Neuronal stem cell (in vitro differentiated cells): ENCODE results near the gene CASKIN2.
A peak's percentile ranks its signal among the peaks of the same experiment; 100 is the strongest.

Experiments used
- DNase-seq: peaks from one replicate; pipeline ENCODE4 v3.0.0-alpha.2; 2013; ENCODE audit warnings: low spot score
- H2AFZ ChIP-seq: one replicate; pipeline ENCODE4 v1.6.1; 2013; ENCODE audit warnings: mild to moderate bottlenecking, low read length, inconsistent platforms
- H2AK5ac ChIP-seq: 2 replicates; pipeline ENCODE4 v1.6.1; 2013; ENCODE audit warnings: low read depth, mild to moderate bottlenecking, inconsistent platforms, low read length, moderate library complexity, mixed read lengths
- H2BK120ac ChIP-seq: 2 replicates; pipeline ENCODE4 v1.6.1; 2013; ENCODE audit warnings: low read depth, mild to moderate bottlenecking, inconsistent platforms, low read length, moderate library complexity, mixed read lengths
- H2BK12ac ChIP-seq: one replicate; pipeline ENCODE4 v1.6.1; 2013; ENCODE audit warnings: low read length, inconsistent platforms
- H2BK15ac ChIP-seq: 2 replicates; pipeline ENCODE4 v1.6.1; 2013; ENCODE audit warnings: mild to moderate bottlenecking, low read length, inconsistent platforms, mixed read lengths
- H2BK5ac ChIP-seq: one replicate; pipeline ENCODE4 v1.6.1; 2013; ENCODE audit warnings: inconsistent platforms, mild to moderate bottlenecking, low read length, moderate library complexity
- H3K14ac ChIP-seq: one replicate; pipeline ENCODE4 v1.6.1; 2013; ENCODE audit warnings: low read length, inconsistent platforms
- H3K18ac ChIP-seq: 2 replicates; pipeline ENCODE4 v1.6.1; 2013; ENCODE audit warnings: low read length, inconsistent platforms
- H3K23ac ChIP-seq: 2 replicates; pipeline ENCODE4 v1.6.1; 2013; ENCODE audit warnings: low read depth, mild to moderate bottlenecking, mixed read lengths, low read length, inconsistent platforms; ENCODE audit not compliant: poor library complexity
- H3K27ac ChIP-seq: replicated peaks from 3 replicates; pipeline ENCODE4 v1.5.1; 2013; ENCODE audit warnings: low read length, inconsistent platforms
- H3K27me3 ChIP-seq, 3 experiments: 2 replicates each; pipeline ENCODE4 v1.6.1; 2013; ENCODE audit warnings: low read length in 3 of 3, mild to moderate bottlenecking in 2 of 3, inconsistent platforms in 1 of 3, low read depth in 1 of 3, mixed read lengths in 1 of 3, moderate library complexity in 1 of 3; ENCODE audit not compliant: control insufficient read depth in 3 of 3, insufficient read depth in 3 of 3
- H3K36me3 ChIP-seq, 2 donors: replicated peaks in 1 of 2; 2 replicates each; pipeline ENCODE4 v1.6.1; 2013; ENCODE audit warnings: low read length in 2 of 2; ENCODE audit not compliant: control insufficient read depth in 2 of 2, insufficient read depth in 2 of 2
- H3K4ac ChIP-seq: 2 replicates; pipeline ENCODE4 v1.6.1; 2013; ENCODE audit warnings: inconsistent platforms, mild to moderate bottlenecking, low read length, moderate library complexity
- H3K4me1 ChIP-seq, 2 donors: 1 replicate in 1 of 2; 2 replicates in 1 of 2; pipeline ENCODE4 v1.6.1; 2013; ENCODE audit warnings: low read length in 2 of 2, low read depth in 1 of 2; ENCODE audit not compliant: control insufficient read depth in 2 of 2, insufficient read depth in 1 of 2
- H3K4me2 ChIP-seq: one replicate; pipeline ENCODE4 v1.6.1; 2013; ENCODE audit warnings: mild to moderate bottlenecking, low read length, inconsistent platforms; ENCODE audit not compliant: insufficient read depth, poor library complexity, severe bottlenecking
- H3K4me3 ChIP-seq, 2 donors: 2 replicates each; pipeline ENCODE4 v1.5.1; 2013; ENCODE audit warnings: low read length in 2 of 2, mild to moderate bottlenecking in 2 of 2, inconsistent platforms in 1 of 2, moderate library complexity in 1 of 2
- H3K79me1 ChIP-seq: one replicate; pipeline ENCODE4 v1.6.1; 2013; ENCODE audit warnings: low read depth, mild to moderate bottlenecking, inconsistent platforms, low read length, moderate library complexity
- H3K9ac ChIP-seq: one replicate; pipeline ENCODE4 v1.6.1; 2013; ENCODE audit warnings: mild to moderate bottlenecking, low read depth, low read length, inconsistent platforms; ENCODE audit not compliant: poor library complexity
- H3K9me3 ChIP-seq, 2 donors: replicated peaks in 1 of 2; 2 replicates each; pipeline versions ENCODE3 to v1.6.1; 2013; ENCODE audit warnings: low read length in 2 of 2, mild to moderate bottlenecking in 2 of 2, inconsistent platforms in 1 of 2, low read depth in 1 of 2, mixed read lengths in 1 of 2, moderate library complexity in 1 of 2; ENCODE audit not compliant: control insufficient read depth in 2 of 2, insufficient read depth in 1 of 2
- H4K8ac ChIP-seq: one replicate; pipeline ENCODE4 v1.6.1; 2013; ENCODE audit warnings: low read depth, mild to moderate bottlenecking, inconsistent platforms, low read length, moderate library complexity
- H4K91ac ChIP-seq: one replicate; pipeline ENCODE4 v1.6.1; 2013; ENCODE audit warnings: low read length, low read depth, mild to moderate bottlenecking, inconsistent platforms; ENCODE audit not compliant: poor library complexity
- WGBS, 2 donors: extraction: QIAGEN DNeasy Blood & Tissue Kit; methylation state at CpG; one replicate each; pipeline ENCODE4 v1.1.7; 2013; ENCODE audit warnings: missing lambda C conversion rate in 2 of 2, mixed read lengths in 1 of 2; ENCODE audit not compliant: insufficient read length in 2 of 2, insufficient replicate concordance in 1 of 2; ENCODE audit errors: extremely low coverage in 2 of 2; 5-methylcytosine and 5-hydroxymethylcytosine counted together

Gene CASKIN2

GRCh38 chr17:75544250-75544649 is 28.9 kb upstream of the CASKIN2 start:
- Histone ChIP-seq H2AFZ (no peak overlapping the region), H3K23ac (no peak overlapping the region), H3K36me3 (no peaks in the 10 kb centered on the region), H2AK5ac (peak overlapping the region; percentile 58), H4K91ac (no peak overlapping the region), H3K18ac (no peak overlapping the region), H2BK15ac (peak overlapping the region; percentile 44), H2BK12ac (no peak overlapping the region), H2BK5ac (no peak overlapping the region), H3K79me1 (peaks cover 2% of the 10 kb centered on the region), H3K4me2 (no peak overlapping the region), H3K27ac (no peak overlapping the region), H3K9ac (peak overlapping the region; percentile 25), H4K8ac (no peak overlapping the region), H3K4me3 (no peak overlapping the region), H3K4me1 (peaks cover 2 to 18% of the 10 kb centered on the region in 2 donors), H3K14ac (no peak overlapping the region), H3K9me3 (no peaks in the 10 kb centered on the region), H3K27me3 (peaks cover 0 to 60% (median 0%) of the 10 kb centered on the region in 3 experiments), H3K4ac (peak overlapping the region; percentile 4), H2BK120ac (peak overlapping the region; percentile 55)
- WGBS, 2 donors: no CpG with 5 or more reads among the region's 8 CpGs
- no peak for DNase-seq

DNA sequence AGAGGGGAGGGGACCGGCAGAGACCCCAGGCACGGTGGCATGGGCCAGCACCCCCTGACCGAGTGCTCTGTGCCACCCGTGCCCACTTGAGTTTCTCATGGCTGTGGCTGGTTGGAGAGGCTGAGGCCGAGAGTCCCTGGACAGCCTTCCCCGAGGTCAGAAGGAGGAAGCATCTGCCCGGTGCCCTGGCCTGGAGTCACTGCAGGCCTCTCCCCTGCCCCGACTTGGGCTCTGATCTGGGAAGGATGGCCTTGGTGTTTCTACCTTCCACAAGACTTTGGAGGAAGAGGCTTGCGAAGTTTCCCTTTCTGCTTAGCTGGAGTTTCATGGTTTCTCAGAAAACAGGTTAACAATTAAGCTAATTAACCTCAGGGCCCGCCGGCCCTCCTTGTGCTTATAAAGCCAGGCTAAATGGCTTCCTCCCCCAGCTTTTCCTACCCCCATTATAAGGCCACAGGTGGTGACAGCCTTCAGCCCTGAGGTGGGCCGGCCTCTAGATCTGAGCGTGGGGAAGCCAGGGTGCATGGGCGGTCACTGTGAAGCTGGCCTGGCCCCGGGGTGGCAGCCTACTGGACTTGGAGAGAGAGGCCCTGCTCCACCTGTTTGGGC is 27.5 kb upstream of the CASKIN2 start:
- no CpG with 5 or more reads among the region's 15 CpGs for WGBS, 2 donors
- no peak overlapping the region for H3K9ac ChIP-seq
- H2BK120ac ChIP-seq: no peak overlapping the region
- H4K8ac ChIP-seq: no peak overlapping the region
- peaks cover 2% of the 10 kb centered on the region for H3K79me1 ChIP-seq
- H3K4me2 ChIP-seq: no peak overlapping the region
- peak overlapping the region; percentile 41 for H3K27ac ChIP-seq
- peaks cover 0 to 15% of the 10 kb centered on the region in 2 donors for H3K4me1 ChIP-seq
- DNase-seq: no peak
- H3K23ac ChIP-seq: no peak overlapping the region
- peaks cover 0 to 57% (median 0%) of the 10 kb centered on the region in 3 experiments for H3K27me3 ChIP-seq
- no peak overlapping the region for H3K4ac ChIP-seq
- H4K91ac ChIP-seq: no peak overlapping the region
- peak overlapping the region; percentile 33 for H2AFZ ChIP-seq
- no peaks in the 10 kb centered on the region for H3K9me3 ChIP-seq
- H3K14ac ChIP-seq: no peak overlapping the region
- peak overlapping the region; percentile 12 for H2AK5ac ChIP-seq
- H2BK15ac ChIP-seq: no peak overlapping the region
- peak overlapping the region; percentile 91 for H3K18ac ChIP-seq
- H3K4me3 ChIP-seq: no peak overlapping the region
- H2BK12ac ChIP-seq: peak overlapping the region; percentile 24
- no peak overlapping the region for H2BK5ac ChIP-seq
- H3K36me3 ChIP-seq: no peaks in the 10 kb centered on the region

DNA sequence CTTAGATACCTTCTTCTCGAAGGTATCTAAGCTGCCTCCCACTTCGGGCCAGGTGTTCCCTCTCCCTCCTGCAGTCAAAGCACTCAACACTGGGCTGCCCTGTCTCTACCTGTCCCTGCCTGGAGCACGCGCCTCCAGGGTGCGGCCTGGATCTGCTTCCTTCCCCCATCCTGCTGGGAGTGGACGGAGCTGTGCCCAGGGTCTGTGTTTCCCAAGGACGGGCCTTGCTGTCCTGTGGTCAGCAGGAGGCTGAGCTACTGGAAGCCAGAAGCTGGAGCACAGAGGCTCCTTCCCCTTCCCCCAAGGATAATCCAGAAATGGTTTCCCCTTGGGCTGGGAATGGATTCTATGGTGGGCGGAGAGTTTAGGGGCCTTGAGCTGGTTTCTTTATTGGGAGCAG is 26.9 kb upstream of the CASKIN2 start:
- H3K79me1 ChIP-seq: peaks cover 2% of the 10 kb centered on the region
- H3K27me3 ChIP-seq: peaks cover 0 to 54% (median 0%) of the 10 kb centered on the region in 3 experiments
- no peak overlapping the region for H4K8ac ChIP-seq
- no peaks in the 10 kb centered on the region for H3K36me3 ChIP-seq
- H3K9ac ChIP-seq: peak overlapping the region; percentile 18
- H3K4me3 ChIP-seq: no peak overlapping the region
- H2BK15ac ChIP-seq: no peak overlapping the region
- no peak overlapping the region for H2BK5ac ChIP-seq
- H3K27ac ChIP-seq: peak overlapping the region; percentile 56
- peak overlapping the region; percentile 90 for H3K18ac ChIP-seq
- no peak overlapping the region for H3K14ac ChIP-seq
- no peak for DNase-seq
- no CpG with 5 or more reads among the region's 8 CpGs for WGBS, 2 donors
- H3K4ac ChIP-seq: no peak overlapping the region
- no peak overlapping the region for H3K23ac ChIP-seq
- no peak overlapping the region for H2BK120ac ChIP-seq
- H2AK5ac ChIP-seq: peak overlapping the region; percentile 51
- H2AFZ ChIP-seq: peak overlapping the region; percentile 33
- peaks cover 0 to 15% of the 10 kb centered on the region in 2 donors for H3K4me1 ChIP-seq
- H2BK12ac ChIP-seq: peak overlapping the region; percentile 44
- H3K9me3 ChIP-seq: no peaks in the 10 kb centered on the region
- H4K91ac ChIP-seq: peak overlapping the region; percentile 22
- no peak overlapping the region for H3K4me2 ChIP-seq

DNA sequence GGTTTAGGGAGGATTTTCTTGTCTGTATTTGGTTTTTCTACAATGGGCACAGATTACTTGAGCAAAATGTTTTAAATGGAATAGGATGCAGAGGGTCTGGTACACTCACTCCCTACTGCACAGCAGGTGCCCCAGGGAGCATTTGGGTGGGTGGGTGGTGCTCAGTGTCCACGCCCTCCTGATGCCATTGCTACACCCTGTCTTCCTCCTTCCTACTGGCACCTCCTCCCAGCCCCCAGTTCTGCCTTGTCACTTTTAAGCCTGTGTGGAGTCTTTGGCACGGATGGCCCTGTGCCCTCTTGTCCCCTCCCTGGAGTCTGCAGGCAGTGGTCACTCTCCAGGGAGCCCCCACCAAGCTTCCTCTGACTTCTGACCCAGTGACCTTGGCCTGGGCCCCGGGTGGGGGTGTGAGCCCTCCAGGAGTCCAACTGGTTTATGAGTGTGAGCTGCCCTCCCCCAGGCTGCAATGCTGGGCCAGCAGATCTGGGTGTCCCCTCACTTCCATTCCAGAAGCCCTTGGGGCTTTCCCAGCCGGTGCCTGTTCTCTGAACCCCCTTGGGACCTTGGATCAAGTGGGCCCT is 25.7 kb upstream of the CASKIN2 start:
- Histone ChIP-seq H2BK5ac (no peak overlapping the region), H3K4ac (no peak overlapping the region), H2AK5ac (no peak overlapping the region), H3K14ac (no peak overlapping the region), H4K8ac (no peak overlapping the region), H2AFZ (no peak overlapping the region), H3K79me1 (peaks cover 2% of the 10 kb centered on the region), H3K4me3 (no peak overlapping the region), H4K91ac (no peak overlapping the region), H3K4me2 (no peak overlapping the region), H2BK12ac (no peak overlapping the region), H3K9ac (no peak overlapping the region), H3K27me3 (peaks cover 0 to 47% (median 0%) of the 10 kb centered on the region in 3 experiments), H3K36me3 (no peaks in the 10 kb centered on the region), H3K4me1 (peaks cover 0 to 17% of the 10 kb centered on the region in 2 donors), H3K18ac (no peak overlapping the region), H2BK15ac (no peak overlapping the region), H3K23ac (no peak overlapping the region), H3K9me3 (no peaks in the 10 kb centered on the region), H2BK120ac (no peak overlapping the region), H3K27ac (no peak overlapping the region)
- DNase-seq: no peak
- WGBS, 2 donors: no CpG with 5 or more reads among the region's 4 CpGs
